A549 (cell line): ENCODE data around the gene MCM3AP. TPM values are rescaled to one million over a fixed set of nuclear protein-coding genes. Genes with fewer than 3 reads are reported as not detected.

ENCODE experiments used
- ATAC-seq, 2 experiments: fragments of 200-7000 bp in 1 of 2; fragments of >200 bp in 1 of 2; cut with Nextera tagmentation in 1 of 2; cut with Tn5 transposase in 1 of 2; 3 replicates each; pipeline versions ENCODE4 v1.8.0 to v1.9.1; 2018 to 2020; ENCODE audit warnings: mild to moderate bottlenecking in 1 of 2, moderate library complexity in 1 of 2
- CTCF ChIA-PET: fragments of 300-600 bp; sonication (Branson Sonifier 250); formaldehyde crosslinking; extraction: SDS; loops from one replicate; lab custom pipeline; 2021; ENCODE audit warnings: antibody characterized with exemption, inconsistent platforms; lab: Yijun Ruan, JAX
- POLR2A ChIA-PET: fragments of 350-600 bp; formaldehyde crosslinking; extraction: SDS; loops from one replicate; lab custom pipeline; 2021; ENCODE audit warnings: antibody characterized with exemption, inconsistent platforms; lab: Yijun Ruan, JAX
- DNase-seq, 2 experiments: peaks; one replicate each; pipeline versions ENCODE4 v3.0.0 to v3.0.0-alpha.2; 2011 to 2016; ENCODE audit warnings: low read depth in 1 of 2, low spot score in 1 of 2
- FAIRE-seq: peaks from 2 replicates; lab custom pipeline; 2011; peaks lifted over from hg19 to GRCh38; lab: Jason Lieb, UNC
- H3K27ac ChIP-seq, 2 experiments: fragments of >200 bp; sonication (Bioruptor Twin); formaldehyde crosslinking; 3 replicates each; pipeline ENCODE4 v1.5.1; 2016 to 2017
- H3K4me1 ChIP-seq: fragments of >200 bp; sonication (Bioruptor Twin); formaldehyde crosslinking; 3 replicates; pipeline ENCODE4 v1.6.1; 2016
- H3K4me2 ChIP-seq: fragments of >200 bp; sonication (Bioruptor Twin); formaldehyde crosslinking; 3 replicates; pipeline ENCODE4 v1.6.1; 2016
- H3K4me3 ChIP-seq: fragments of >200 bp; sonication (Bioruptor Twin); formaldehyde crosslinking; 3 replicates; pipeline ENCODE4 v1.5.1; 2016
- H3K9me3 ChIP-seq: fragments of >200 bp; sonication (Bioruptor Twin); formaldehyde crosslinking; 3 replicates; pipeline ENCODE4 v1.6.1; 2016
- ATOH8 ChIP-seq: fragments of 250-450 bp; sonication (Bioruptor Pico); IDR thresholded peaks from 2 replicates; pipeline ENCODE4 v1.5.0; 2020; ENCODE audit warnings: low read depth, mild to moderate bottlenecking, moderate library complexity
- BCL3 ChIP-seq: fragments of >200 bp; sonication (Bioruptor Twin); formaldehyde crosslinking; IDR thresholded peaks from 3 replicates; pipeline ENCODE4 v1.6.1; 2016
- CBX8 ChIP-seq: fragments of 200-600 bp; sonication (generic); IDR thresholded peaks from 2 replicates; pipeline ENCODE4 v1.6.1; 2016
- CHD4 ChIP-seq: fragments of 200-600 bp; sonication (generic); IDR thresholded peaks from 2 replicates; pipeline ENCODE4 v1.6.1; 2016; ENCODE audit warnings: antibody characterized with exemption, mild to moderate bottlenecking, borderline replicate concordance
- CTCF ChIP-seq: fragments of >200 bp; sonication (Bioruptor Twin); formaldehyde crosslinking; IDR thresholded peaks from 3 replicates; pipeline ENCODE4 v1.5.1; 2016
- E2F6 ChIP-seq: IDR thresholded peaks from 2 replicates; pipeline ENCODE4 v1.6.1; 2012; ENCODE audit warnings: low read depth, borderline replicate concordance
- EHF ChIP-seq: fragments of 250-450 bp; sonication (Bioruptor Pico); IDR thresholded peaks from 2 replicates; pipeline ENCODE4 v1.5.0; 2020; ENCODE audit warnings: mild to moderate bottlenecking
- EHMT2 ChIP-seq: fragments of 200-600 bp; sonication (generic); IDR thresholded peaks from 2 replicates; pipeline ENCODE4 v1.6.1; 2016; ENCODE audit warnings: antibody characterized with exemption, low read depth, mild to moderate bottlenecking, moderate library complexity
- ESRRA ChIP-seq: fragments of 150-350 bp; IDR thresholded peaks from 2 replicates; pipeline ENCODE4 v1.6.1; 2014; ENCODE audit warnings: mild to moderate bottlenecking, low read length, borderline replicate concordance
- HES2 ChIP-seq: fragments of >200 bp; sonication (Bioruptor Twin); formaldehyde crosslinking; IDR thresholded peaks from 2 replicates; pipeline ENCODE4 v1.6.1; 2016
- KDM5A ChIP-seq: fragments of 200-600 bp; sonication (generic); IDR thresholded peaks from 2 replicates; pipeline ENCODE4 v1.6.1; 2016; ENCODE audit warnings: antibody characterized with exemption, mild to moderate bottlenecking
- MYC ChIP-seq: IDR thresholded peaks from 2 replicates; pipeline ENCODE4 v1.6.1; 2012; ENCODE audit warnings: mild to moderate bottlenecking, inconsistent platforms, low read length, improper control_type of control experiment, borderline replicate concordance
- NR3C1 ChIP-seq: fragments of >200 bp; sonication (Bioruptor Twin); formaldehyde crosslinking; IDR thresholded peaks from 3 replicates; pipeline ENCODE4 v1.6.1; 2017
- PBX3 ChIP-seq: IDR thresholded peaks from 2 replicates; pipeline ENCODE4 v1.6.1; 2012
- REST ChIP-seq: fragments of 200-600 bp; sonication (generic); IDR thresholded peaks from 2 replicates; pipeline ENCODE4 v1.6.1; 2016; ENCODE audit warnings: antibody characterized with exemption, mild to moderate bottlenecking, moderate library complexity
- RFX5 ChIP-seq: fragments of 450-650 bp; IDR thresholded peaks from 2 replicates; pipeline ENCODE4 v1.7.1; 2014; ENCODE audit warnings: antibody characterized with exemption, mild to moderate bottlenecking, moderate library complexity
- SREBF2 ChIP-seq: fragments of 450-650 bp; IDR thresholded peaks from 2 replicates; pipeline ENCODE4 v1.6.1; 2014; ENCODE audit warnings: mild to moderate bottlenecking, moderate library complexity
- ZFP36 ChIP-seq: fragments of 450-650 bp; IDR thresholded peaks from 2 replicates; pipeline ENCODE4 v1.6.1; 2014; ENCODE audit warnings: borderline replicate concordance; ENCODE audit not compliant: partially characterized antibody
- ZNF302 ChIP-seq: fragments of 250-450 bp; sonication (Bioruptor Pico); IDR thresholded peaks from 2 replicates; pipeline ENCODE4 v1.9.0; 2021; ENCODE audit warnings: inconsistent platforms, mild to moderate bottlenecking, moderate library complexity
- WGBS: methylation state at CpG from one replicate; pipeline ENCODE4 v1.1.6; 2017; ENCODE audit errors: missing lambda C conversion rate; 5-methylcytosine and 5-hydroxymethylcytosine counted together
- polyA plus RNA-seq, 4 experiments: library from polyadenylated mRNA; depleted of rRNA in 3 of 4; stranded (reverse); fragments of >200 nt; fragmentation: RNase III in 1 of 4; extraction: RNeasy Plus Mini Kit Qiagen cat#74134 plus additional on column Dnase treatment in 1 of 4; gene quantifications; 2 replicates in 3 of 4; 3 replicates in 1 of 4; pipeline ENCODE4 v1.2.3, GENCODE V29; 2011 to 2017

Gene MCM3AP
- polyA plus RNA-seq, 2 of the 4 experiments (the other 2 are of a cell fraction), result 41.2 to 43.6 TPM

GRCh38 chr21:46273341-46273740, 12.1 kb downstream of the MCM3AP start:
- WGBS, result 93% methylated on average over 14 of the region's 14 CpGs
- Histone ChIP-seq H3K27ac (no peak overlapping the region), H3K4me1 (no peaks in the 10 kb centered on the region), H3K9me3 (no peaks in the 10 kb centered on the region), H3K4me2 (no peak overlapping the region), H3K4me3 (no peak overlapping the region)
- TF ChIP-seq EHMT2 (no peak), RFX5 (no peak), BCL3 (no peak), ZFP36 (no peak), MYC (no peak)
- POLR2A ChIA-PET, result no interaction called here
- no peak for ATAC-seq
- DNase-seq, result no peak
- CTCF ChIA-PET, result no interaction called here
- FAIRE-seq, result no peak

GRCh38 chr21:46269466-46269865, 15.9 kb downstream of the MCM3AP start:
- Histone ChIP-seq H3K4me2 (no peak overlapping the region), H3K4me3 (no peak overlapping the region), H3K4me1 (no peaks in the 10 kb centered on the region), H3K9me3 (no peaks in the 10 kb centered on the region), H3K27ac (no peak overlapping the region)
- 89% methylated on average over 8 of the region's 10 CpGs for WGBS
- DNase-seq, result no peak
- TF ChIP-seq ZFP36 (no peak), ATOH8 (no peak), SREBF2 (no peak), RFX5 (no peak), REST (no peak), HES2 (no peak), EHF (CRISPR knock-in tag) (no peak), KDM5A (no peak), E2F6 (no peak), CBX8 (no peak), CHD4 (no peak), ZNF302 (CRISPR knock-in tag) (no peak), NR3C1 (no peak), PBX3 (no peak), ESRRA (no peak), CTCF (no peak)
- FAIRE-seq, result no peak
- no peak for ATAC-seq
- CTCF ChIA-PET, result no interaction called here
- POLR2A ChIA-PET, result no interaction called here
